Medulla oblongata (tissue), 1 donor: ENCODE results near the gene POTEE.
"Not testable (repeated sequence)": the region's sequence is repeated elsewhere in the genome, so short reads cannot be mapped to it uniquely, and the experiment has no call there.

Experiments
- DNase-seq: peaks from one replicate; pipeline ENCODE4 v3.0.0-alpha.2; 2015; ENCODE audit errors: extremely low spot score

Gene POTEE

GRCh38 chr2:131209030-131209772, at the start of gene POTEE:
Gene POTEE (plus strand): TSS chr2:131209536. CDS start chr2:131218403, 8,867 bp downstream.
- not testable (repeated sequence) for DNase-seq

DNA sequence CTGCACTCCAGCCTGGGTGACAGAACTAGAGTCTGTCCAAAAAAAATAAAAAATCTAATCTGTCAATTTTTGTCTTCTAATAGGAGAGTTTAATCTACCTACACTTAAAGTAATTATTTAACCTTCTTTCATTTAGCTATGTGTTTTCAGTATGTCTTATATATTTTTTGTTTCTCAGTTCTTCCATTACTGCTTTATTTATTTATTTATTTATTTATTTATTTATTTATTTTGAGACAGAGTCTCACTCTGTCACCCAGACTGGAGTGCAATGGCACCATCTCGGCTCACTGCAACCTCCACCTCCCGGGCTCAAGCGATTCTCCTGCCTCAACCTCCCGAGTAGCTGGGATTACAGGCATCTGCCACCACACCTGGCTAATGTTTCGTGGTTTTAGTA, 43.8 kb upstream of the POTEE start:
- not testable (repeated sequence) for DNase-seq

GRCh38 chr2:131168538-131168937, 40.8 kb upstream of the POTEE start:
- DNase-seq, result no peak

DNA sequence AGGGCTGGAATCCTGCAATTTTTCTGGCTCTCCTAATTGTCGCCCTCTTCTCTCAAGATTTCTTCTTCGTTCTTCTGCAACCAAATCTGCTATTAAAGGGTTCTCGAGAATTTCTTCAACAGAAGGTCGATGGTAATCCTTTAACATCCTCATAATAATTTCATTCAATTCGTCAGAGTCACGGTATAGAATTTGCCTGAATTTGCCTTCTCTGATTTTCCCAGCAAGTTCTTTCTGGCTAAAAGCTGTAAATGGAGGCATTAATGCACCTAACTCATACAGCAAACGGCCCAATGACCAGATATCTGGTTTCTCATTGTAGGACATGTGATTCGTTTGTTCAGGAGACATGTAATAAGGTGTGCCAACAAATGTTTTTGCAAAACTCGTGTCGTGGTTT, 31.3 kb upstream of the POTEE start:
- DNase-seq, result not testable (repeated sequence)

DNA sequence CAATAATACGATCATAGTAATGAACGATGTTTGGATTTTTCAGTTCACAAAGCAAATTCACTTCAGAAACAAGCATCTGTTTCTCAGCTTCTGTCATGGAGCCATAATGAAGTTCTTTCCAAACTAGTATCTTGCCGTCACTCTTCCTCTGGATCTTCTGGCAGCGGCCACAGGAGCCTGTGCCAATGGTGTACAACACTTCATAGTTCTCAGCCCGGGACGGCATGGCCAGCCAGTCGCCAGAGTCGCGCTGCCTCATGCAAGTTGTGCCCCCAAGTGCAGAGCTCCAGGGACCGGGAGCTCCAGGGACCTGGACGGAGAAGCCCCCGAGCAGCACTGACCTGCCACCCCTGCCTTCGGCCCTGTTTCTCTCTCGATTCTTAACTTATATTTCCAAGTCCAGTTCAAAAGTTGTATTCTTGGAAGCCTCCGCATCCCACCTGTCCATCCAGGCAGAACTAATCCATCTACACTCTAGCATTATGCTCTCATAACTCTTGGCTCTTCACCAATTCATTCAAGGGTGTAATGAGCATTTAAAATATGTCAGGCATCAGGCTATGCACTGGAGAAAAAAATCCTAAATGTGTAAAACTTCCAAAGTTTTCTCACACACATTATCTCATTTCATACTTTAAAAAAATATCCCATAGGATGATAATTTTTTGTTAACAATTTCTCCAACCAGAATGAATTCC, 30.5 kb upstream of the POTEE start:
- not testable (repeated sequence) for DNase-seq

DNA sequence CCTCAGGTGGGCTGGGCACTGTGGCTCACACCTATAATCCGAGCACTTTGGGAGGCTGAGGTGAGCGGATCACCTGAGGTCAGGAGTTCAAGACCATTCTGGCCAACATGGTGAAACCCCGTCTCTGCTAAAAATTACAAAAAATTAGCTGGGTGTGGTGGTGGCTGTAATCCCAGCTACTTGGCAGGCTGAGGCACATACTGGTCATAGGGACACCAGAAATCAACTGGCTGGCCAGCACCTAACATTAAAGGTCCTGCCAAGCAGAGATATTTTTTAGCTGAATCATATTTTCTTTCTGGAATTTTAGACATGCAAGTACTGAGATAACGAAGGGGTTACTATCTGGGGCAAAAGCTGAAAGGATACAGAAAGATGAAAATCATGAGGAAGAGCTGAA, 27.9 kb upstream of the POTEE start:
- DNase-seq, result not testable (repeated sequence)

- DNase-seq, result not testable (repeated sequence)
Measured at GRCh38 chr2:131193421-131193820, 15.9 kb upstream of the POTEE start.

DNA sequence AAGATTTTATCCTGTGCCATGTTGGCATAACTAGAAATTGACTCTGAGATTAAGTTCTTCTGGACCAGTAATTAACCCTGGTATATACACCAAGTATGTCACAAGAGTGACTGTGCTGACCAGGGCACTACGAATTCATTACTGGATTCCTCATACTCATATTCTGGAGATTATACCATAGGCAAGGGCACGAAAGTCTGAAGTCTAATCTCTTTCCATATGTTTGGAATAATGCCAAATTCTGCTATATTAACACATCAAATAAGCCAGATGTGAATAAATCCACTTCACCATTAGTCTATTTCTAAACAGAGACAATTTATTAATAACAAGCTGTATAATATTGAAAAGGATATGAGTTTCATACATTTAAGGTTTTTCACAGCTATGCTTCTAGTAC, 13.2 kb upstream of the POTEE start:
- DNase-seq, result not testable (repeated sequence)

- no peak for DNase-seq
Measured at GRCh38 chr2:131201098-131201497, 8.2 kb upstream of the POTEE start.

GRCh38 chr2:131207839-131208238, 1.5 kb upstream of the POTEE start:
- DNase-seq, result not testable (repeated sequence)

- DNase-seq, result not testable (repeated sequence)
Measured at GRCh38 chr2:131209773-131210104, 403 bp downstream of the POTEE start.

DNA sequence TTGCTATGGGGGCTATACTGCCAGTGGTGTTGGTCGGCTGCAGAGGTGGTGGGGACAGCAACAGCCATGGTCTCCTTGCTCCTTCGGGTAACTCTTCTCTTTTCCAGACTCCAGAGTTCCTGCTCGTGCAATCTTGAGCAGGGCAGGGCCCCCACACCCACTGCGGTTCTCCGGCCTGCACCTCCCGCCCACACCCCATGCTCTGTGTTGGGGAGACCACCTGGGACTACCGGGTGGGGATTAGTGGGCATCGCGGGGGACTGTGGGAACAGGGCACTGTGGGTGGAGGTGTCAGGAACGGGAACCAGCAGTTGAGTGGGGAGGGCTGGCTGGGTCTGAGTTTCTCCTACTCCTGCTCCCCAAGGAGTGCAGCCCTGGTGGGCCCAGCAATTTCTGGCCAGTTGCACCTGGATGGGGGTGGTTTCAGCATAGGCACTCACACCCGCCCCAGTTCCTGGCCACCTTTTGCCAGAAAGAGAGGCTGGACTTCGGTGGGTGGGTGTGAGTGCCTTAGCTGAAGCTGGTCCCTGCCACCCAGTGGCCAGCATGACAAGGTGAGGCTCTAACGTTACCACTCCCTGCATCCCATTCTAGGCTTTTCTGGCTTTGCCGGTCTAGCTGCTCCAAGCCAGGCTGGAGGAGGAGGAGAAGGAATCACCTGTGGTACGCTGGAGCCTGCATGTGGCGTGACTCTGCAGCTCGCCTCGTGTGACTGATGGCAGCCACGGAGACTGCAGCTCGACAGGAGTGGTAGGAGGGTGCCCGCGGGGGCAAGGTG, 1.3 kb downstream of the POTEE start:
- DNase-seq, result not testable (repeated sequence)

DNA sequence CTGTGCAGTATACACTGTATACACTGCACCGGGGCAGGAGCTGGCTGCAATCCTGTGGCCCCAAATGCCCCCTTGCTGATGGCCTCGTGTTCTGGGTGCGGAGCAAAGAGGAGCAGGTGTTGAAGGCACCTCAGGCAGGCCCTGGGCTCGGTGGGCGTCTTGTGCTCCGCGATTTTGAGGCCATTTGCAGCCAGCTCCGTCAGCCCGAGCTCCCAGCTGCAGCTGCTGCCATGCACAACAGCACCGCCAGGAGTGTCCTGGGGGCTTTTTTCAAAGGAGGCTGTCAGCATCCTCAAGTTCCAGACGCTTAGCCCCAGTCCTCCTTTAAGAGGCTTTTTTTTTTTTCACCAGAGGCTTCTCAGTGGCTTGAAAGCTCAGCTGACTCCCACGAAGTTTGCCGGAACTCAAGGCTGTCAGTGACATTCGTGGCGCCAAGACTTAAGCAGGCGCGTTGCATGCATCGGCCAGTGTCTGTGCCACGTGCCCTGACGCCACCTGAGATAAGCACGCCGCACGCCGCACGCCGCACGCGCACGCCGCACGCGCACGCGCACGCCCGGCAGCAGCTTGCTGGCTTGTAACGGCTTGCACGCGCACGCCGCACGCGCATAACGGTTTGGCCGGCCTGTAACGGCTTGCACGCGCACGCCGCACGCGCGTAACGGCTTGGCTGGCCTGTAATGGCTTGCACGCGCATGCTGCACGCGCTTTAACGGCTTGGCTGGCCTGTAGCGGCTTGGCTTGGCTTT, 8.1 kb downstream of the POTEE start:
- DNase-seq, result not testable (repeated sequence)

- DNase-seq, result peak; percentile 1
Measured at GRCh38 chr2:131235543-131236449, 26.5 kb downstream of the POTEE start.
